HG03103 (cell line): ENCODE data around the gene CD46.

ENCODE experiments used
- ATAC-seq: cut with Tn5 transposase; IDR thresholded peaks from one replicate; pipeline ENCODE4 v1.9.1; 2021; ENCODE audit warnings: low read depth; ENCODE audit not compliant: unreplicated experiment

CD46 gene

GRCh38 chr1:207793327-207793726 is 41.5 kb downstream of the CD46 start:
- ATAC-seq, result no peak

- ATAC-seq, result no peak
Observed at GRCh38 chr1:207794861-207795260, 43.0 kb downstream of the CD46 start.

GRCh38 chr1:207797229-207797973 is 45.5 kb downstream of the CD46 start:
- peak; percentile 64 for ATAC-seq

GRCh38 chr1:207798847-207799246 is 47.0 kb downstream of the CD46 start:
- ATAC-seq, result no peak

- ATAC-seq, result no peak
Observed at GRCh38 chr1:207799989-207800648, 48.3 kb downstream of the CD46 start.

GRCh38 chr1:207801819-207802218 is 50.0 kb downstream of the CD46 start:
- no peak for ATAC-seq

GRCh38 chr1:207803678-207804077 is 51.8 kb downstream of the CD46 start:
- no peak for ATAC-seq

GRCh38 chr1:207804721-207805468 is 53.0 kb downstream of the CD46 start:
- no peak for ATAC-seq

GRCh38 chr1:207805841-207806421 is 54.1 kb downstream of the CD46 start:
- ATAC-seq, result no peak

- ATAC-seq, result no peak
Observed at GRCh38 chr1:207806531-207807325, 54.9 kb downstream of the CD46 start.

GRCh38 chr1:207807326-207807689 is 55.5 kb downstream of the CD46 start:
- ATAC-seq, result no peak

GRCh38 chr1:207807690-207808321 is 56.0 kb downstream of the CD46 start:
- no peak for ATAC-seq

GRCh38 chr1:207808322-207808705 is 56.5 kb downstream of the CD46 start:
- no peak for ATAC-seq

GRCh38 chr1:207808911-207809555 is 57.2 kb downstream of the CD46 start:
- no peak for ATAC-seq

- ATAC-seq, result no peak
Observed at GRCh38 chr1:207810173-207810572, 58.3 kb downstream of the CD46 start.

GRCh38 chr1:207810606-207811295 is 58.9 kb downstream of the CD46 start:
- ATAC-seq, result no peak

- ATAC-seq, result no peak
Observed at GRCh38 chr1:207811319-207811718, 59.5 kb downstream of the CD46 start.

- no peak for ATAC-seq
Observed at GRCh38 chr1:207811920-207812720, 60.3 kb downstream of the CD46 start.
